Right hindlimb (tissue), 1 donor: ENCODE measurements around the gene MAS1L.

Source experiments
- DNase-seq: peaks from one replicate; pipeline ENCODE4 v3.0.0-alpha.2; 2018

The MAS1L gene

DNA sequence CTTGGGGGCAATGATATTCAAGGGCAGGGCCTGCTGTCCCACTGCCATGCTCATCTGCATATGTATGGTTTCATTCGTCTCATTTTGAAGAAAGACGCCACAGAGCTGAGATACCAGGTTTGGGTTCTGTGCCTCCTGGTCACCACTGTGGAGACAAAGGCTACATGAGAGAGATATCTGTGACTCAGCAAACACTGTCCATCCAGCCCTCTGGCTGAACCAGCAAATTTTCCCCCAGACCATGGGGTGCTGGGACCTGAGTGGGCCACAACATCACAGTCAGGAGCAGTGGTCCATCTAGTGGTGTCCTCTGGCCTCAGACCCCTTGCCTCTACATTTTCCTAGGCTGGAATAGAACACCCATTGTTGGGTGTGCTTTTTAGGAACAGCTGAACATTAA, at the start of gene MAS1L:
Gene MAS1L, minus strand, starts transcription at position 297 of the 400 bp plus-strand sequence. Its CDS starts 54 bp downstream, at position 243.
- no peak for DNase-seq

DNA sequence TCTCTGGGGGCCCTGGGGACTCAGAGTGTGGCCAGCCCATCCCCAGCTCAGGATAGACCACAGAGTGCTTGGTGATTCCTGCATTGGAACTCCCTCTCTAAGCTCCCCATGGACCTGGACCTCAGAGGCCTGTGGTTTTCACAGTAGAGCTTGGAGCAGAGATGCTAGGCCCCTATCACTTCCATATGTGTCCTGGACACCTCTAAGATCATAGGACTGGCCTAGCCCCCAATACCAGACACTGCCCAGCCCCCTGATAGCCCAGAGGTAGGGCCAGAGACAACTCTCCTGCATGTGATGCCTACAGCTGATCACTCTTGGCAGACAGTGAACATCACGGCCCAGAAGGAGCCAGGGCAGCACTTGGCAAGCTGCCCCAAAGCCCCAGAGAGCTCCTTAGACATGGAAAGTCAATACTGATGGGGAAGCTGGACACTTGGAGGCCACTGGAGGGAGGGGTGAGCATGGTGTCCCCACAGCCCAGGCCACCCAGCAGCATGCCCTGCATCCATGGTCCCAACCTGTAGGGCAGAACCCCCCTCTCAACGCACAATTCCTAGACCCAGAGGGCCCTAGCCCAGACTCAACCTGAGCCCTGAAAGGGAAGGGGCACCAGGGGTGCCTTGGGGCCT, 44.7 kb upstream of the MAS1L start:
- no peak for DNase-seq

- DNase-seq = no peak
These were observed 43.9 kb upstream of the MAS1L start for GRCh38 chr6:29531668-29532067.

GRCh38 chr6:29530671-29531310, 43.0 kb upstream of the MAS1L start:
- DNase-seq = no peak

- DNase-seq = no peak
These were observed 42.2 kb upstream of the MAS1L start for GRCh38 chr6:29529956-29530355.

DNA sequence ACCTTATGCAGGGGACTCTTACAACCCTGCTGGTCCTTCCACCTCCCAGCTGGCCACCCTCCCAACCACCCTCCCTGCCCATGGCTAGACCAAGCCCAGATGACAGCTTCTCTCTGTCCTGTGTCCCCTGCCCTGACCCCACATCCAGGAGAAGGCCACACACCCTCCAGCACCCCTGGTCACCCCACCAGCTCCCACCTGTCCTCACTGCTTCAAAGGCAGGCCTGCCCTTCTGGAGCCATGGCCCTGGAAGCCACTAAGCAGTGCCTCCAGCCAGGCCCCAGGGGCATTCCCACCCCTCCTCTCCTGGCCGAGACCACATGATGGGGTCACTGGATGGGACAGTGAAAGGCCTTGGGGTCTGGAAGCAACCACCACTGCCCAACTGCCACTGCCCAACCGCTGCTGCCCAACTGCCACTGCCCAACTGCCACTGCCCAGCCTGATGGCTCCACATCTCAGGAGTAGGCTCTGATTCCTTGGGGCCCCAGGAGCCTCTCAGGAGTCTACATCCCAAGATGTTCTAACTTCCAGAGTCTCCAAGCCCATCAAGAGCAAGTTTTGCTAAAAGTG, 41.3 kb upstream of the MAS1L start:
- DNase-seq = no peak

DNA sequence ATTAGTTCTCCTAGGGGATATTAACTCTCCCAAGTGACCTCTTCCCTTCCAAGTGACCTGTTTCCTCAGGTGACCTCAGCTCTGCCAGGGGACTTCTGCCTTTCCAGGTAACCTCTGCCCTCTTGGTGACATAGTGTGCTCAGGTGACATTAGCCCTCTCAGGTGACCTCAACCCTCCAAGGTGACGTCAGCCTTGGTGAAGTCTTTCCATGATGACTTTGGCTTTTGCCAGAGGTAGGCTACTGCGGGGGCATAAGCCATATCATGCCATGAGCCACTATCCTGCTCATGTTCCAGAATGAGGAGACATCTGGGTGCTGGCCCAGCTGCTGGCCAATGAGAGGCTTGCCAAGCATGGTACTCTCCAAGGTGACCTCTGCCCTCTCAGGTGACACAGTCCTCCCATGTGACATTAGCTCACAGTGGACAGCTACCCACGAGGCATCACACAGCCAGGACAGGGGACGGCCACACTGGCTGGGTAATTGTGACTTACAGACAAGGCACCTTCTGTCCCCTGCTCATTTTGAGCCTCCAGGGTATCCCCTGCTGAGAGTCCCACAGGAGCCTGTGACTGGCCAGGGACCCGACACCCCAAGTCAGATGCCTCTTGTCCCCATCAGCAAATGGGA, 40.7 kb upstream of the MAS1L start:
- no peak for DNase-seq

DNA sequence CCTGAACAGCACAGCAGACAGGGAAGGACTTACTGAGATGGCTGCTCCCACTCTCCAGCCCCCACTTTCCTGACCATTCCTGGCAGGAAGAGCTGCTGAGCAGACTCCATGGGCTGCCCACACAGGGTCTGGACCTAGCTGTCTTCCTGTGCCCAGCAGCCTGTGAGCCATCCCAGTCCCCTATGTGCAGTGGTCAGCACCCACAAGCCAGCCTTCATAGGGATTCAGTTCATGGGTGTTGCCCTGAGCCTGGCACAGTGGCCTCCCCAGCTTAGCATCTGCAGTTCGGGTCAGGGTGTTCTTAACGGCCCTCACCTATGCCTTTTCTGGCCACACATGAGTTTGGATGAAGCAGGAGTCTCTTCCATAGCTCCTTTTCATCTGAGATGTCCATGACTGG, 39.8 kb upstream of the MAS1L start:
- no peak for DNase-seq

DNA sequence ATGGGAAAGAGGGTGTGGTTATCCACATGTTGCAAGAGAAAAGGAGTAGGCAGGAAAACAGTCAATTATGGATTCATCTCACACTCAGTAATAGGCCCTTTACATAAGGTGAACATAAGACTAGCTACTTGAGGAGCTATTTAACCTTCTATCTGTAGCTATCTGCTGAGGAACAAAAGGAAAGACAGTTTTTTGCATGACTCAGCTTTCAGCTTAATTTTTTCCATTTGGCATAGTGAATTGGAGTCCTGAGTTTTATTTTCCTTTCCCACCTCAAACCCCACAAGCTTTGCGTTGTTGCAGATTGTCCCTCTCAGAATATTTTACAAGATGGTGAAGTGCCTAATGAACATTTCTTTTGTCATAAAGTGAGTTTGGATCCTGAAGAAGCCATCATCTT, 39.4 kb upstream of the MAS1L start:
- DNase-seq = no peak

DNA sequence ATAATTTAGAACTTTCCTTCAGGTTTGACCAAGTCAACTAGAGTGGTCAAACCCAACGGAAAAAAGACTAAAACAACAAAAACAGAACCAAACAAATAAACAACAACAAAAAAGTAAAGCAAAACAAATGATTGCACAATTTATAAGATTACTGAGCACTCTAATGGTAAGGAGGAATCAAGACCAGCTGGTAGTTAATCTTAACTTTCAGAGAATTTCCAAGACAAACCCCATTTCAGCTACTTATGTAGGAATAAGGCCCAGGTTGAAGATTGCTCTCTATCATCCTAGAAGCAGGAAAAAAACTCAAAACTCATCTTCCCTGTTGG, 37.5 kb upstream of the MAS1L start:
- DNase-seq = no peak

DNA sequence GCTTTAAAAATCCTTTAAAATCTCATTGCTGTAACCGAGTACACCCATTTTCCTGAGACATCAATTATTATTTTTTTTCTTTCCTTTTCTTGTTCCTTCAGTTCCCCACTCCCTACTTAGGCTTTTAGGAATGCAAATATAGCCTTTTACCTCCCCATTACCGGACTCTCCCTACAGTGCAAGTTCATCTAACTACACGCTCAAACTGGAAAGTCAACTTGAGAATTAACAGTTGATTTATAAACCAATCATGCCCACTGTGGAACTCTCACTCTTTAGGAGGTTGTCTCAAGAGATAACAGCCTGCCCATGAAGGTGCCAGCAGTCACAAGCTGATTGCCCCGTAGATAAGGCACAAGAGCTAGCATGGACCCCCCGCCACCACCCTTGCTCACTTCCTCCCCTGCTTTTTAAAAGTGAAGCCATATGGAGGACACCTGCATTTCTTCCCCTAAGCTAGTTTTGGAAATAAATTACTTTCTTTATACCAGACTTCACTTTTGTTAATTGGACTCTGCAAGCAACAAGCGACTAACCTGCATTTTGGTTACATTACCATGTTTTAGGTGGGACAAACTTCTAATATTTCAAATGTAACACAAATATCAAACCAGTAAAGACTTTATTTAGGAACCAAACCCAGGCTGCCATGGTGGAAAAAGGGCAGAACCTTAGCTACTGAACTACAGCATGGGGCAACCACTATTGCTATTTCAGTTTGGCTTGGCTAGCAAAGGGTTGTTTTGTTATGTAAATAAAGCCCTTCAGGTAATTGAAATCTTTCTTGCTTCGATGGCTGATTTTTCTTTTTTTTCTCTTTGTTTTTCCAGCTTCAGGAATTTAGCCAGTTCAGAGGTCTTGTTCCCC, 36.9 kb upstream of the MAS1L start:
- DNase-seq = no peak

DNA sequence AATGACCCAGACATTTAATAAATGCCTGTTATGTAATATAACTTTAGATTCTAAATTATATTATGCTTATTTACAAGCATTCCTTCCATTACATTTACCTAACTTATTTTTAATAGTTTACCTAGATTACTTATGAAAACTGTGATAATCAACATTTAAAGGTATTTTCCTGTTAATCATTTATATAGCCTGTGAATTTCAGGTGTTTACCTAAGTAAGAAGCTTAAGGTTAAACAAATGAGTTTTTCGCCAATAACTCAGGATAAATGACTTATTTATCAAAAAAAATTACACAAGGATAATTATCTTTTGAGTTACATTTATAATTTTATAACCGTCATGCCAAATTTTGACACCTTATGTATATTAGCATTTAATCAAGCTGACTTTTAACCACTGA, 36.3 kb upstream of the MAS1L start:
- DNase-seq = no peak

- DNase-seq = no peak
These were observed 34.5 kb upstream of the MAS1L start for GRCh38 chr6:29522227-29522626.

- DNase-seq = no peak
These were observed 33.4 kb upstream of the MAS1L start for GRCh38 chr6:29521006-29521680.

DNA sequence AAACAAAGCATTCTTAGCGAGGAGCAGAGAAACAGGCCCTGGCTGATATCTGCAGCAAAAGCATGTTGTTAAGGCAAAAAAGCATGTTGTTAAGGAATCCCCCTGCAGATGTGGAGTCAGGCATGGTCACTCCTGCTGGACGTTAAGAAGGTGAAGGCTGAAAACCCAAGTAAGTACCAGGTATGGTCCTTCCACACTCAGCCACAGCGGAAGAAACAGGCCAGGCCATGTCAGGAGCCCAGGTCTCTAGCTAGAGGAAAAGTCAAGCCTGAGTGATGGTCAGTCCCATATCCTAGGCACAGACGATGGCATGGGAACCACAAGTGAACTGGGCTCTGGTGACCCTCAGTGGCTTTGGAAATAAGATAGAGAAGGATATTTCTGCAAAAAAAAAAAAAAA, 32.5 kb upstream of the MAS1L start:
- no peak for DNase-seq

DNA sequence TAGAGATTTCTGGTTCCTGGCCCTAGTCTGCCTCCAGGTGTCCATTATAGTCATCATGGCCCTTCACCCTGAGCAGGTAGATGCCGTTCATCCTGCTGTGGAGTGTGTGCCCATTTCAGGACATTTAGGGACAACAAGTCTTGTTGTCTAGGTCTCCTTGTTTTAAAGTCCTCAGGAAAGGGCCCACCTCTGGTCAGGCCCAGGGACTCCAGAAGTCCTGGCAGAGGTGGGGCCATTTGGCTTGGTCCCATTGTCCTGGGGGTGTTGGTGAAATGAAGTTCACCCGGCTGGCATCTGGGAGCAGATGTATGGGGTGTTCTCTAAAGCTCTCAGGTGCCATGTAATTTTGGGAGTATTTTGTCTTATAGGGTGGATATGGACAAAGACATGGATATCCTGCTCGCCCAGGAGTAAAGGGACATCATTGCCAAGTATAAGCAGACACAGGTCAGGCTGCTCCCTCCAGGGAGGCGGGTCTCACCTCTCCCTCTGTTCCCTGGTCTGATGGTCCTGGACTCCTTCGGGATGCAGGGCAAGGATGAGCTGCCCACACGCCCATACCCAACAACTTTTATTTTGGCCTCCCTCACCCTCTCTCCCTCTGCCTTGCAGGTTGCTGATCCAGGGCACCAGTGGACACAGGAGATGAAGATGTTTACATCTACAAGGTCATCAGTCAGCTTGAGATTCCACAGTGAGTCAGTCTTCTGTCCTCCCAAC, 31.7 kb upstream of the MAS1L start:
- no peak for DNase-seq

GRCh38 chr6:29517728-29518440, 30.1 kb upstream of the MAS1L start:
- no peak for DNase-seq

DNA sequence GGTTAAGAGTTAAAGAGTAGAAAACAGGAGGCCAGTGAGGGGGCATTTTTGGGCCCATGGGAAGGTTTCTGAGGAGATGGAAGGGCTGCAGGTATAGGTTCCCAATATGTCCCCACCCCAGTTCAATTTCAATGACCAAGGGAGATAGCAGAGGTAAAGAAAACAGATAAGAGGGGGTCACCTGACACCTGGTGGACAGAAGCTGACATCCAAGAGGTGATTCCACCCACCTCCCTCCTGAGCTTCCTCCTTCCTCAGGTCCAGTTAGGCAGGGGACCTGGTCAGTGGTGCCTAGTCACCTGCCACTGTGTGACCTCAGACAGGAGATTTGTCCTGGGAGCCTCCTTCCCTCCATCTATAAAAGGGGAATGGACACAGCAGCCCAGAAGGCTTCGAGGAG, 29.5 kb upstream of the MAS1L start:
- no peak for DNase-seq

DNA sequence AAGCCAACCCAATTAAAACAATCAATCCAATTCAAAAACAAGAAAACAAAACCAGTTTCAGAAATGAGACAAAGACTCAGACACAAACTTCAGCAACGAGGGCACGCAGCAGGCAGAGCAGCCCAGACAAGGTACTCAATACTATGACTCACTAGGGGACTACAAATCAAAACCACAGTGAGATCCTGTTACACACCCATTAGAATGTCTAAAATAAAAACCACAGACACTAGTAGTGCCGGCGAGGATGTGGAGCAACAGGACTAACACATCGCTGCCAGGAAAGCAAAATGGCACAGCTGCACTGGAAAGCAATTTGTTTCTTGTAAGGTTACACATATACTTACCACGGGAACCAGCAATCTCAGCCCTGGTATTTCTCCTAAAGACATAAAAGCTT, 28.4 kb upstream of the MAS1L start:
- DNase-seq = no peak

DNA sequence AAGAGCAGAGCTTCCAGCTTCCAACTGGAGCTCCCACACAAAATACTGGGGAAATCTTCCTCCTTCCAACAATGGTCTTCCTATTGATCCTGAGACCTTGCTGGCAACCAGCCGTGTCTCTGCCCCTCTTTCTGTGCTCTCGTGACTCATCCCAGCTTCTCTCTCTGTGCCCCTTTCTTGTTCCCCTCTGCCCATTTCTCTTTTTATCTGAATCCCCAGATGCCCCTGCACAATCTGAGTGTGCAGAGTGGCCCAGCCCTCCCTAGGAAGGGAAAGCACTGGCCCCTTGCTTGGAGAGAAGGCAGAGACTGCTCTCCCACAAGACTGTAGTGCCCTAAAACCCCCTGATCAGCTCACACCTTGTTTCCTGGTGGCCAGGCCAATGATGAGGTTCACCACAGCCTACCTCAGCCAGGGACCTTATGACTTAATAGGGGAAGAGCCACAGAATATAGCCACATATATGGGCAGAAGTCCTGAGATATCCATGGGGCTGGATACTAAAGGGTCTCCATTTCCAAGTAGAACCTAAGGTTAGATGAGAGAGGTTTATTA, 23.1 kb upstream of the MAS1L start:
- no peak for DNase-seq

DNA sequence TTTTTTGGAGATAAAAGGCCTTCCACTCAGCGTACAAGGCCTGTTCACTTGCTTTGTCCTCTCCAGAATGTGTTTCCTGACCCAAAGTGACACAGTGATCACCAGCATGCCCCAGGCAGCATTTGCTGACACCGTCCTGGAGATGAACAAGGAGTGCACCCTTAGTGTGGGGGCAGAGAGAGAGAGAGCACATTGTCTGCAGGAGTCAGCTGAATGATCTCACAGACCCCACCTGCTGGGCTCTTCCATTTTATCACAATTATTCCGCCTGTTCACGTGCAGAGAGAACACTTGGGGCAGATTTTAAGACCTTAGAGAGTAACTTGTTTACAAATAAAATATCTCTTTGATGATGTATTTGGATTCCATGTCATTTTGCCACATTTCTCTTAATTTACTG, 22.4 kb upstream of the MAS1L start:
- DNase-seq = no peak
